Calu3 (cell line): ENCODE data around the gene SMAD3. TPM values are rescaled to one million over a fixed set of nuclear protein-coding genes. Genes with fewer than 3 reads are reported as not detected.

Experiments used
- BruUV-seq: library from RNA; stranded (reverse); fragments of 400-500 nt; replicated peaks from 2 replicates; lab custom pipeline; 2021; lab: Mats Ljungman, UMichigan
- CTCF ChIA-PET: fragments of 300-600 bp; sonication (Branson Sonifier 250); formaldehyde crosslinking; loops from one replicate; lab custom pipeline; 2022; ENCODE audit warnings: antibody characterized with exemption; lab: Charles Lee
- DNase-seq: peaks from one replicate; pipeline ENCODE4 v3.0.0; 2022
- H3K27ac Mint-ChIP-seq: one replicate; pipeline ENCODE4 v1.8.0; 2022; ENCODE audit warnings: mixed read lengths; ENCODE audit not compliant: unreplicated experiment
- H3K27me3 Mint-ChIP-seq: one replicate; pipeline ENCODE4 v1.8.0; 2022; ENCODE audit warnings: mixed read lengths; ENCODE audit not compliant: unreplicated experiment
- H3K36me3 Mint-ChIP-seq: one replicate; pipeline ENCODE4 v1.8.0; 2022; ENCODE audit warnings: mild to moderate bottlenecking, moderate library complexity, mixed read lengths; ENCODE audit not compliant: insufficient read depth, unreplicated experiment
- H3K4me1 Mint-ChIP-seq: one replicate; pipeline ENCODE4 v1.8.0; 2022; ENCODE audit warnings: mild to moderate bottlenecking, low read depth, mixed read lengths; ENCODE audit not compliant: unreplicated experiment
- H3K4me3 Mint-ChIP-seq: one replicate; pipeline ENCODE4 v1.8.0; 2022; ENCODE audit warnings: mild to moderate bottlenecking, low read depth, moderate library complexity, mixed read lengths; ENCODE audit not compliant: unreplicated experiment
- H3K9me3 Mint-ChIP-seq: one replicate; pipeline ENCODE4 v1.8.0; 2022; ENCODE audit warnings: low read depth, mixed read lengths; ENCODE audit not compliant: unreplicated experiment
- intact Hi-C: fragments of 100-400 bp; cut with micrococcal nuclease; formaldehyde crosslinking; loops from one replicate; pipeline ENCODE4 v1.10.0; 2022; ENCODE audit not compliant: unreplicated experiment
- total RNA-seq: library from RNA; stranded (reverse); gene quantifications from 2 replicates; pipeline ENCODE4 v1.2.3, GENCODE V29; 2022
- TF ChIP-seq, protein P1 (sequence below): fragments of 200-600 bp; IDR thresholded peaks from one replicate; pipeline ENCODE4 v1.8.0; 2022; ENCODE audit warnings: antibody characterized with exemption; ENCODE audit not compliant: unreplicated experiment

SMAD3 gene
- total RNA-seq, 1 experiment from 2014 or later: 121 TPM

GRCh38 chr15:67146875-67147381 lies 81.5 kb downstream of the SMAD3 start:
- TF ChIP-seq, protein P1, sequence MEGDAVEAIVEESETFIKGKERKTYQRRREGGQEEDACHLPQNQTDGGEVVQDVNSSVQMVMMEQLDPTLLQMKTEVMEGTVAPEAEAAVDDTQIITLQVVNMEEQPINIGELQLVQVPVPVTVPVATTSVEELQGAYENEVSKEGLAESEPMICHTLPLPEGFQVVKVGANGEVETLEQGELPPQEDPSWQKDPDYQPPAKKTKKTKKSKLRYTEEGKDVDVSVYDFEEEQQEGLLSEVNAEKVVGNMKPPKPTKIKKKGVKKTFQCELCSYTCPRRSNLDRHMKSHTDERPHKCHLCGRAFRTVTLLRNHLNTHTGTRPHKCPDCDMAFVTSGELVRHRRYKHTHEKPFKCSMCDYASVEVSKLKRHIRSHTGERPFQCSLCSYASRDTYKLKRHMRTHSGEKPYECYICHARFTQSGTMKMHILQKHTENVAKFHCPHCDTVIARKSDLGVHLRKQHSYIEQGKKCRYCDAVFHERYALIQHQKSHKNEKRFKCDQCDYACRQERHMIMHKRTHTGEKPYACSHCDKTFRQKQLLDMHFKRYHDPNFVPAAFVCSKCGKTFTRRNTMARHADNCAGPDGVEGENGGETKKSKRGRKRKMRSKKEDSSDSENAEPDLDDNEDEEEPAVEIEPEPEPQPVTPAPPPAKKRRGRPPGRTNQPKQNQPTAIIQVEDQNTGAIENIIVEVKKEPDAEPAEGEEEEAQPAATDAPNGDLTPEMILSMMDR: no peak
- BruUV-seq: no TSS peak
- peak; percentile 53 for DNase-seq
- CTCF ChIA-PET: interaction anchor here (0.9 to 2.4 kb wide), 5 partner anchors 12 to 75 kb away, joined by 3 to 13 read pairs (median 4); no protein-coding TSS in a partner anchor
- Mint-ChIP-seq H3K4me3 (peak overlapping the region; percentile 56), H3K9me3 (no peaks in the 10 kb centered on the region), H3K27me3 (no peaks in the 10 kb centered on the region), H3K36me3 (peaks cover 82% of the 10 kb centered on the region), H3K27ac (peak overlapping the region; percentile 97), H3K4me1 (peaks cover 76% of the 10 kb centered on the region)
- intact Hi-C loops: no loop called here

DNA sequence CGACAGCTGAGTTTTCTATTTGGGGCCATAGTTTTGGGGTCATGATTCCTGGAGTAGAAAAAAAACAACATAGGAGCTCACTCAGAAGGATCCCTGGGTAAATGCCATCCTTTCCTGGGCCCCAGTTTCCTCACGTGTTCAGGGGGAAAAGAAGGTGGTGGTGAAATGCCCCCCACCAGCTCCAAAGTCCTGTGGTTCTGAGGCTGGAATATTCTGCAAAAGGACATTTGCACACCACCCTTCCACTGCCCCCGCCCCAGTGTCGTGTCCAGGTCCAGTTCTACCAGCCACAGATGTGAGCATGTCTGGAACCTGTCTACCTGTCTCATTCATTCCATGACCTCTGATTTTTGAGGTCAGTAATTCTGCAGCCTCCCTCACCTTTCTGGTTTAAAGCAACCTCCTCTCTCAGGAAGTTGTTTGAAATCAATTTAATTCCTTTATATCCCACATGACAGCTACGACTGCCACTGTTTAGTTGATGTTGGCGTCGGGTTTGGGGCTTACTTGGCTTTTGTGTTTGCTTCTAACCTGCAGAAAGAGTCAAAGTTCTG lies 82.1 kb downstream of the SMAD3 start:
- Mint-ChIP-seq H3K4me1 (peaks cover 76% of the 10 kb centered on the region), H3K4me3 (peak overlapping the region; percentile 56), H3K27me3 (no peaks in the 10 kb centered on the region), H3K27ac (peak overlapping the region; percentile 97), H3K36me3 (peaks cover 83% of the 10 kb centered on the region), H3K9me3 (no peaks in the 10 kb centered on the region)
- CTCF ChIA-PET: interaction anchor here (0.9 to 2.4 kb wide), 4 partner anchors 20 to 76 kb away, joined by 3 to 13 read pairs (median 4); no protein-coding TSS in a partner anchor
- intact Hi-C loops: no loop called here
- TF ChIP-seq, protein P1: no peak
- no TSS peak for BruUV-seq
- peak; percentile 48 for DNase-seq

DNA sequence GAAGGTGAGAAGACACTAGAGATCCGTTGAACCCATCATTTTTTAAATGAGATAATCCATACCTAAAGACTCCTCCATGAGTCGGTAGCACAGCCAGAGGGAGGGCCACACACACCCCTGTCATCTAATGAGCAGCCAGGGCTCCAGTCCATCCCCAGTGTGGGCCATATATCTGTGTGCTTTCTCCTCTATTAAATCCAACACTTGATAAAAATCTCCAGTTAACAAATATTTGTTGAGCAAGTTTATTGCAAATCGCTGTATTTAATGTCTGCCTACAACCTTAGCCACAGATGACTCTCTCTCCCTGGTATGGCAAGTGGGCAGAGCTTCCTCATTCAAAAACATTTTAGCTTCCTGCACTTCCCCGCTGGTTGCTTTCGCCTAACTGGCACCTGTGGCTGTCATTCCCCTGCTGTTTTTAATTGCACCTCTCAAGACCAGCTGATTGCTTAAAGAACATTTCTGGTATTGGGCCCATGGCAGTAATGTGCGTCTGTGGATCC lies 82.8 kb downstream of the SMAD3 start:
- peak overlapping the region; percentile 97 for H3K27ac Mint-ChIP-seq
- TF ChIP-seq, protein P1: no peak
- H3K4me1 Mint-ChIP-seq: peaks cover 76% of the 10 kb centered on the region
- no TSS peak for BruUV-seq
- intact Hi-C loops: loop anchor here (2.0 kb wide), 1 partner anchor 79 kb away; no protein-coding TSS in a partner anchor
- H3K36me3 Mint-ChIP-seq: peaks cover 82% of the 10 kb centered on the region
- H3K4me3 Mint-ChIP-seq: peak overlapping the region; percentile 56
- CTCF ChIA-PET: interaction anchor here (0.6 to 2.4 kb wide), 11 partner anchors 9 to 122 kb away, joined by 3 to 13 read pairs (median 4); no protein-coding TSS in a partner anchor
- H3K9me3 Mint-ChIP-seq: no peaks in the 10 kb centered on the region
- no peaks in the 10 kb centered on the region for H3K27me3 Mint-ChIP-seq
- peak; percentile 72 for DNase-seq

DNA sequence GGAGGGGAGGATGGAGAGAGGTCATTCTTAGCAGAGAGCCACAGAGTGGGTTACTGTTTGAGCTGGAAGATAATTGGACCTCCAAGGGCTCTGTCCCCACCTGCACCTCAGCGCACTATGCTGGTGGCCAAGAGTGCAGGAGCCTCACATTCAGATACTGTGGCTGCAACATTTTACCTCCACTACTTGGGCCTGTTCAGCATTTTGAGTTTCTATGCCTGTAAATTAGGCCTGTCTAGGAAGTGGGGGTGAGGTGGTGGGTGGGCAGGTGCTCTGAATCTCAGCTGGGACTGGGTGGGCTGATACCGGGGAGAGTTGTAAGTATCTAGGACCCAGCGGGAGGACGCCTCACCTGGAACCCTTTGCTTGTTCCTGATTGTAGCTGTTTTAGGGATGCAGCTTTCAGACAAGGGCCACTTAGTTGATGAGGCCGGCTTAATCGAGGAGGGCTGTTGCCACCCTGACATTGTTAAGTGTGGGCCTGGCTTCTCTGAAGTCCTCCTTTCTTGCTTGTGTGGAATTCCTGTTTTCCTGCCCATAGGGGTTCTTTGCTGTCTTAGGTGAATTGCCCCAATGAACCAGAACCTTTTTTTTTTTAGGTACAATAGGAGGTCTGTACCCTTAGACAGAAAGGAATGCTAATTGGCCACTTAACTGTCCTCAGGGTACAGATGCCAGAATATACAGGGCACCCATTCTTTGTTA lies 83.8 kb downstream of the SMAD3 start:
- H3K4me1 Mint-ChIP-seq: peaks cover 75% of the 10 kb centered on the region
- no peak for DNase-seq
- H3K9me3 Mint-ChIP-seq: no peaks in the 10 kb centered on the region
- no peaks in the 10 kb centered on the region for H3K27me3 Mint-ChIP-seq
- peak overlapping the region; percentile 56 for H3K4me3 Mint-ChIP-seq
- CTCF ChIA-PET: interaction anchor here (0.9 to 2.4 kb wide), 5 partner anchors 11 to 42 kb away, joined by 3 to 13 read pairs (median 7); no protein-coding TSS in a partner anchor
- peak overlapping the region; percentile 97 for H3K27ac Mint-ChIP-seq
- TF ChIP-seq, protein P1: no peak
- peaks cover 73% of the 10 kb centered on the region for H3K36me3 Mint-ChIP-seq
- intact Hi-C loops: loop anchor here (2.0 kb wide), 1 partner anchor 80 kb away; no protein-coding TSS in a partner anchor
- BruUV-seq: no TSS peak
